Activated T-helper 1 cell treated with anti-CD3 and anti-CD28 coated beads, Interleukin-2, amount 50 U/mL, for 16 hours (primary cell): Measurements from ENCODE around the gene CHFR.
"Not testable (repeated sequence)": the region's sequence is repeated elsewhere in the genome, so short reads cannot be mapped to it uniquely, and the experiment has no call there.

Source experiments
- DNase-seq, 2 donors: peaks; one replicate each; pipeline ENCODE4 v3.0.0-alpha.2; 2020; ENCODE audit warnings: low read depth in 1 of 2, low spot score in 1 of 2

The CHFR gene

GRCh38 chr12:132842449-132843045 is 44.9 kb downstream of the CHFR start:
- no peak for DNase-seq

GRCh38 chr12:132841151-132841550 is 46.3 kb downstream of the CHFR start:
- no peak for DNase-seq

GRCh38 chr12:132840536-132840935 is 46.9 kb downstream of the CHFR start:
- DNase-seq = no peak

- no peak for DNase-seq
Measured at GRCh38 chr12:132839558-132840235, 47.7 kb downstream of the CHFR start.

GRCh38 chr12:132838410-132839080 is 48.9 kb downstream of the CHFR start:
- DNase-seq = no peak

GRCh38 chr12:132837693-132838409 is 49.6 kb downstream of the CHFR start:
- DNase-seq = no peak

GRCh38 chr12:132836795-132837331 is 50.5 kb downstream of the CHFR start:
- DNase-seq = no peak

- not testable (repeated sequence) for DNase-seq
Measured at GRCh38 chr12:132836230-132836629, 51.2 kb downstream of the CHFR start.

GRCh38 chr12:132835076-132836025 is 52.1 kb downstream of the CHFR start:
- DNase-seq = no peak

- no peak for DNase-seq
Measured at GRCh38 chr12:132834181-132834711, 53.2 kb downstream of the CHFR start.

GRCh38 chr12:132833341-132833740 is 54.1 kb downstream of the CHFR start:
- DNase-seq = no peak

GRCh38 chr12:132831771-132832170 is 55.6 kb downstream of the CHFR start:
- no peak for DNase-seq

GRCh38 chr12:132828706-132829534 is 58.5 kb downstream of the CHFR start, which contains the start of gene GOLGA3:
TSS of gene GOLGA3 (minus strand) at chr12:132828869. CDS start at chr12:132822128, 6,741 bp downstream.
- peak; percentile 90 to 93 for DNase-seq

GRCh38 chr12:132827763-132828703 is 59.4 kb downstream of the CHFR start:
- no peak for DNase-seq

GRCh38 chr12:132825861-132826260 is 61.5 kb downstream of the CHFR start:
- no peak for DNase-seq

- DNase-seq = no peak
Measured at GRCh38 chr12:132825089-132825488, 62.3 kb downstream of the CHFR start.

GRCh38 chr12:132824053-132824452 is 63.4 kb downstream of the CHFR start:
- no peak for DNase-seq

- DNase-seq = no peak
Measured at GRCh38 chr12:132818562-132818961, 68.8 kb downstream of the CHFR start.
